HG02981 (cell line): ENCODE data around the gene CFAP61.
"Not testable (repeated sequence)": the region's sequence is repeated elsewhere in the genome, so short reads cannot be mapped to it uniquely, and the experiment has no call there.

Source experiments
- ATAC-seq: cut with Tn5 transposase; IDR thresholded peaks from one replicate; pipeline ENCODE4 v1.9.1; 2021; ENCODE audit warnings: mild to moderate bottlenecking, moderate library complexity; ENCODE audit not compliant: unreplicated experiment

The CFAP61 gene

GRCh38 chr20:20228351-20228750, 176.0 kb downstream of the CFAP61 start:
- no peak for ATAC-seq

DNA sequence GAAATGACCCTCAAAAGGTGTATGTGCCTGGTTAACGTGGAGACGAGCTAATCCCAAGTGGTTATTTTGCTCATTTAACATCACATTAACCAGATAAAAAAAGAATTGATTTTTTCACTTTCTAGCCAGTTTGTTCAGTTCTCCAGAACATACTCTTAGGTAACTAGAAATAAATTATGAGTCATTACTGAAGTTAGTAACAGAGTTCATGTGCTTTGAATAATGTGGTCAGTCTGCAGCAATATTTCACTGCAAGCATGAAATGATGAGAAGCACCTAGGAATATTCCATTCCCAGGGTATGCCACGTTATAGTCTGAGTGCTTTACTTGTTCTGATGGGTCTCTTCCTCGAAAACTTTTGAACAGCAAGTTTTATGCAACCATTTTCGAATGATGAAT, 177.3 kb downstream of the CFAP61 start:
- no peak for ATAC-seq

- no peak for ATAC-seq
These were observed 178.4 kb downstream of the CFAP61 start for GRCh38 chr20:20230741-20231140.

- ATAC-seq: no peak
These were observed 179.4 kb downstream of the CFAP61 start for GRCh38 chr20:20231528-20232298.

DNA sequence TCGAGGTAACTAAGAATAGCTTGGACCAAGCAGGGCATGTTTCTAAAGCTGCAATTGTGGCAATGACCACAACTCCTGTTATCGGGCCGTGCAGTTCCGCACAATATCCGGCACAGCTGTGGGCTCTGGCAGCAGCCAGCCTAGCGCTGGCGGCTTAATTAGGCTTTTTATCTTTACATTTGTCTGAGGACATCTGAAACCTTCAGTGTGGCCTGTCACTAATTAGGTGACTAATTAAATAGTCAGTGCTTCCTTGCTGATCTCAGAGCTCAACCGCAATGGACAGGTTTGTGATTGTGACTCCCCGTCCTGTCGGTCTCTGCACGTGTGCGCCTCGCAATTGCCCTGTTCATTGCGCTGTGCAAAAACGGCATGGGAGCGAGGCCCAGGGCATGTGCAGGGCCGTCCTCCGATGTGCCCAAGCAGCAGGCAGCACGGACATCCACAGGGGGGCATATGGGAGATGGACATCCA, 180.7 kb downstream of the CFAP61 start:
- ATAC-seq: peak; percentile 67

DNA sequence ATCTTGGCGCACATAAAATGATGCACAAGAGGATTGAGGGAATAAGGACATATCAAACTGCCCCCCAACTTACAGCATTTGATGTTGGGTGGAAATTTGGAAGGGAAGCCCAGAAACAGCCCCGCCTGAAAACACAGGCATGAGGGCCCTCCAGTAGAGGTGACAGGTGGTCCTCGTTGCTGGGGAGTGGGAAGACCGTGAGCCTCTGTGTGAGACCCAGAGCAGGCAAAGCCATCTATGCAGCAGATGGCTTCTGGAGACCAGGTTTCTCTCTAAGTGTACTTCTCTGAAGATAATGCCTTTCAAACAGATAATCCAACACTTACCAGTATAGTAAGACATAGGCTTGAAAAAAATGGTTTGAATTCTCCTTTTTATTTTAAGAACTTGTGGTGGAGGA, 183.3 kb downstream of the CFAP61 start:
- no peak for ATAC-seq

DNA sequence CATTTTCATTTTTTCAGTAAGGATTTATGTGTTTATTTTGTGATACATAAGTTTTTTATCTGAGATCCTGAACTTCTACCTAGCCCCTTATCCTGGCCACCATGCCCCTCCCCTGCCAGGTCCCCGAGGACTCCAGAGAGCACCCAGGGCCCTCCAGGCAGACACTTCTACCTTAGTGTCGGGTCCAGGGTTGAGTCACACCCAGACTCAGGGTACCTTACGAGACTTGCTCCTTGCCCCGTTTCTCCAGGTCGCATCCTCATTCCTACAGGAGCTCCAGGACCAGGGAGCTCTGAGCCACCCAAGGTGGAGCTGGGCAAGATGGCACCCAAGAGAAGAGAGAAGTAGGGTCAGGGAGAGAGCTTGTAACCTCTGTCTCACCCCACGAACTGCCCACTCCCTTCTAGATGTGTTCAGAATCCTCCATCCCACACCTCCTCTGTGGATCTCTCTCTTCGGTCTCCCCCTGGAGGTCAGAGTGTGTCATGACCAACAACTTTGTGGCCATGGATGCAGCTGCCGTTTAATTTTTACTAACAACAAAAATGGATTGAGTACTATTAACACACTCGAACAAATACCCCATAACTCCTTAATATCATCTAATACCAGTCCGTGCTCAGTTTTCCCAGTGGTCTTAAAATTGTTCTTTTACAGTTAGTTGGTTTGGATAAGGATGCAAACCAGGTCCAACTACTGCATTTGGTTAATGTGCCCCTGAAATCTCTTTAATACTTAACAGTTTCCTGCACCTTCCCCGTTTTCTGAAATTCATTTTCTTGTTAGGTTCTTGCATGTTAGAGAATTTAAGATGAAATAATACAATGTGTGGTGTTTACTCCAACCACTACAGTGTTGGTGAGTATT, 185.0 kb downstream of the CFAP61 start:
- peak; percentile 56 for ATAC-seq

- no peak for ATAC-seq
These were observed 189.6 kb downstream of the CFAP61 start for GRCh38 chr20:20241976-20242375.

DNA sequence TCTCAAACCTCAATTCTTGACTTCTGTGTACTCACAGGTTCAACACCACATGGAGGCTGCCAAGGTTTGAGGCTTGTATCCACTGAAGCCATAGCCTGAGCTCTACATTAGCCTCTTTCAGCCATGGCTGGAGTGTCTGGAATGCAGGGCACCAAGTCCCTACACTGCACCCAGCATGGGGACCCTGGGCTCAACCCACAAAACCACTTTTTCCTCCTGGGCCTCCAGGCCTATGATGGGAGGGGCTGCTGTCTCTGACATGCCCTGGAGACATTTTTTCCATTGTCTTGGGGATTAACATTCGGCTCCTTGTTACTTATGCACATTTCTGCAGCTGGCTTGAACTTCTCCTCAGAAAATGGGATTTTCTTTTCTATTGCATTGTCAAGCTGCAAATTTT, 192.1 kb downstream of the CFAP61 start:
- ATAC-seq: not testable (repeated sequence)

DNA sequence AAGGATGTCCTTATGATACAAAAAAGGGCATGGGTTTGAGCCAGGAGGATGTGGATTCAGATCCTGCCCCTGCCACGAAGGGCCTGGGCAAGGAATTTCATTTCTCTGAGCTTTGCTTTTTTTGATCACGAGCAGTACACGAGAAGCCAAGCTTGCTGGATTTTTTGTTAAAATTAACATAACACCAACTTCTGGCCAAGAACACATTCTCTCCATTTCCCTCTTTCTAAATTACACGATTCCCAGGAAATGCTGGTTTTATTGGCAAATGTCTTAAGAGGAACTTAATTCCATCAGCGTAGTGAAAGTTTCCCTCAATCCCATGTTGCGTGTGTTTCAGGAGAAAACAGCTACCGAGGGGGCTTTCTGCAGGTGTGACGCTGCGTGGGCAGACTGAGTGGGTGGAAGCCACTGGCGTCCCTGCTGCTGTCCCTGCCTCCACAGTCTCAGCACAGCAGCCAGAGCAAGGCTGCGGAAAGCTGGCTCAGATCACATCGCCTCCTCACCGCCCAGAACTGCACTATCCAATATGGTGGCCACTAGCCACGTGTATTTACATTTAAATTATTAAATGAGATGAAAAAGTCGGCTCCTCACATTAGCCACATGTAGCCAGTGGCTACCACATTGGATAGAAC, 194.8 kb downstream of the CFAP61 start:
- no peak for ATAC-seq

- no peak for ATAC-seq
These were observed 196.4 kb downstream of the CFAP61 start for GRCh38 chr20:20248620-20249200.

GRCh38 chr20:20251317-20251716, 199.0 kb downstream of the CFAP61 start:
- ATAC-seq: no peak

GRCh38 chr20:20251836-20252235, 199.5 kb downstream of the CFAP61 start:
- no peak for ATAC-seq

GRCh38 chr20:20253039-20253743, 200.9 kb downstream of the CFAP61 start:
- no peak for ATAC-seq

- ATAC-seq: no peak
These were observed 201.5 kb downstream of the CFAP61 start for GRCh38 chr20:20253744-20254330.

DNA sequence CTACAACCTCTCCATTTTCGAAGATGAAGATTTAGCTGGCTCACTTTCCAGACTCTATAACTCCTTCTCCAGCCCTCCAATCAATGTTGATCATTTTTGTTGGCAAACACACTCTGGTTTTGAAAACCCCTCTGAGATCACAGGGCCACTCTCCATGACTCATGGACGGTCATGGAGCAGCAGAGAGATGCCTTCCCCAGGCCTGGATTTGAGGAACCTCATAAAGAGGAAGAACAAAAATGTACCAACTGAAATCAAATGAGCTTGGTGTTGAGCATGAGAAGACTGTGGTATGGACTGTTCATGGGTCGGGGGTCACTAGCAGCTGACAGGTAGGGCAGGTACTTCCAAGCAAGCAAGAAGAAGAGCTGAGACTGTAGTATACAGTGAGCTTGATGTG, 202.8 kb downstream of the CFAP61 start:
- ATAC-seq: no peak

DNA sequence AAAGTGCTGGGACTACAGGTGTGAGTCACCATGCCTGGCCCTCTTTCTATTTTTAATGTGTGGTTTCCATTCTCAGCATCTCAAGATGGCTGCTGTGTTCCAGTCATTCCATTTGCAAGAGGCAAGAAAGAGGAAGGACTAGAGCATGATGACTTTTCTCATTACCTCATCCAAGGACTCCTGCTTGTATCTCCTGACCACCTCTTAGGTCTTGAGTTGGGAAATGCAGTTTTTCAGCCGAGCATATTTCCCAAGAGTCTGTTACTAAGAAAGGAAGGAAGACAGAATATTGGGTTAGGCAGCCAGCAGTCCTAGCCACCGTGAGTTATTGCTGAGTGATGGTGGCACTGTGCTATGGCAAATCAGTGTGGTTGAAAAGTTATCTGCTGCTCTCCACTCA, 207.2 kb downstream of the CFAP61 start:
- no peak for ATAC-seq

DNA sequence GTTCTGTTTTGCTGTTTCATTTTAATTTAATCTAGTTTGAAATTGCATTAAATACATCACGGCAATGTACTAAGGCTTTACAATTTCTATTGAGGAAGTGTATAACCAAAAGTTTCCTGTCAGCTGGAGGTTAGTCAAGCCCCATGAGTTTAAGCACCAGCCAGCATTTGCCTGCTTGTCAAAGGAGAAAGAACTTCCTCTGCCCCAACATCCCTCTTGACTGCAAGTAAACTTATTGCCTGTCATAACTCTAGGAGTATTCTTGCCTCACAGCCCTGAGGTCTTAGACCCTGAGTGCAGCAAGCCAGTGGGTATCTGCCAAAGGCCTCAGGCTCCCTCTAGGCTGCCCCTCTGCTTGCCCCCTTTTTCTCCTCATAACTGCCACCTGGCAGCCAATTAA, 208.8 kb downstream of the CFAP61 start:
- no peak for ATAC-seq

DNA sequence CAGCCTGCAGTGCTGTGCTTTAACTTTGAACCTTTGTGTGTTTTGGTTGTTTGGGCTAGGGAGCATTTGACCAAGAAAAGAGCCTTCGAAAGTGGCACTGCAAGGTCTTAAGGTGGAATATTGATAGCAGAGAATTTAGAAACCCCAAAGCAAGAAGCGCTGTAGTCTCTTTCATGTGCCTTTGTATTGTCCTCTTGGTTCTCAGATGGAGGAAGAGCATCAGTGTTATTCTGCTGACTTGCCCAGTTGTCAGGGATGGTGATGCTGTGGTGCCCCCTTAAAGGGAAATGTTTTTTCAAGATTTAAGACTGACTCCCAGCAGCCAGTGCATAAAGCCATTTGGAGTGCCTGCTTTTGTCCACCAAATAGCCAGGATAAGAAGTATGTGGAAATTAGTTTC, 212.9 kb downstream of the CFAP61 start:
- ATAC-seq: no peak

DNA sequence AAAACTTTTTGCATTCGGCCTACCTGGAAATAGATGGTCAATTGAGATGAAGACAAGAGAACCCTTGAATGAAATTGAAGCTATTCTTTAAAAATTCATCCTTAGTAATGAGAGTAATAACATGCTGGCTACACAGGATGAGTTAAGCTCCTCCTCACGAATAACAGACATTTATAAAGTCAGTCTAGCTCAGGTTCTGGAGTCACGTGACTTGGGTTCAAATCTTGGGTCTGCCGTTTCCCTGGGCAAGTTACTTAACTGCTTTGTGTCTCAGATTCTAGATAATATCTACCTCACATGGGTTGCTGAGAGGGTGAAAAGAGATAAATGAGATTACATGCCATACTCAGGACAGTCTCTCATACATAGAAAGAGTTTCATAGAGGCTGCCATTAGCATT, 214.2 kb downstream of the CFAP61 start:
- no peak for ATAC-seq
